Measurements from ENCODE around the gene FAM53B.

The FAM53B gene

DNA sequence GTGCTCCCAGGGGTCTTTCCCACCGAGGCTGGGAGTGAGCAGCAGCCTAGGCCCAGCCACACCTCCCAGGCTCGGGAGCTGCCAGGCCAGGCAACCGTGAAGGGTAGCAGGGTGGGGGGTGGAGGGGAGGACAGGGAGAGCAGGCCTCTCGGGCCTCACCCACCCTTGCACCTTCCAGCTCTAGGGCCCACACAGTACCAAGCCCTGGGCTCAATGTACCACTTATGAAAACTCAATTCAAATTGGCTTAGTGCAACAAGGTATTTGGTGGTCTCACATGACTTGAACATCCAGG is 127.4 kb downstream of the FAM53B start:
- Histone ChIP-seq H3K4ac (ENCODE audit: low read depth, low read length) (no peak overlapping the region), H3K9ac (ENCODE audit: low read length) (no peak overlapping the region), H3K9me3 (ENCODE audit: insufficient read depth, low read depth, low read length) (peaks cover 2% of the 10 kb centered on the region), H2AK5ac (ENCODE audit: low read length) (no peak overlapping the region), H3K14ac (ENCODE audit: low read length) (no peak overlapping the region), H4K8ac (ENCODE audit: low read depth, low read length) (no peak overlapping the region), H3K4me1 (ENCODE audit: control insufficient read depth in 1 of 2, insufficient read depth in 2 of 2, low read length in 2 of 2) (peaks cover 0 to 4% of the 10 kb centered on the region in 2 experiments), H3K79me2 (ENCODE audit: control insufficient read depth, insufficient read depth, low read length, poor library complexity) (no peaks in the 10 kb centered on the region), H3K36me3 (ENCODE audit: control insufficient read depth in 1 of 2, insufficient read depth in 2 of 2, low read length in 2 of 2) (peaks cover 4 to 6% of the 10 kb centered on the region in 2 experiments), H4K12ac (ENCODE audit: low read depth, low read length) (no peak overlapping the region), H3K18ac (ENCODE audit: low read length) (no peak overlapping the region), H3K27ac (ENCODE audit: low read depth, low read length) (no peak overlapping the region), H3K4me3 (ENCODE audit: low read depth, low read length) (no peak overlapping the region), H2BK12ac (ENCODE audit: low read length) (no peak overlapping the region), H3K27me3 (ENCODE audit: insufficient read depth, low read length) (no peaks in the 10 kb centered on the region), H3K79me1 (ENCODE audit: low read length) (no peaks in the 10 kb centered on the region), H2AFZ (ENCODE audit: insufficient read depth, low read length, poor library complexity) (no peak overlapping the region), H2BK5ac (ENCODE audit: low read depth, low read length, poor library complexity) (no peak overlapping the region), H4K91ac (ENCODE audit: low read depth, low read length) (no peak overlapping the region), H3K4me2 (ENCODE audit: low read length) (no peak overlapping the region), H2BK120ac (ENCODE audit: insufficient read depth, low read length, poor library complexity) (no peak overlapping the region), H3K23ac (ENCODE audit: low read length) (no peak overlapping the region)
- no peak for DNase-seq
- WGBS (ENCODE audit: extremely low coverage, insufficient coverage, insufficient read length) = no CpG with 5 or more reads among the region's 4 CpGs

DNA sequence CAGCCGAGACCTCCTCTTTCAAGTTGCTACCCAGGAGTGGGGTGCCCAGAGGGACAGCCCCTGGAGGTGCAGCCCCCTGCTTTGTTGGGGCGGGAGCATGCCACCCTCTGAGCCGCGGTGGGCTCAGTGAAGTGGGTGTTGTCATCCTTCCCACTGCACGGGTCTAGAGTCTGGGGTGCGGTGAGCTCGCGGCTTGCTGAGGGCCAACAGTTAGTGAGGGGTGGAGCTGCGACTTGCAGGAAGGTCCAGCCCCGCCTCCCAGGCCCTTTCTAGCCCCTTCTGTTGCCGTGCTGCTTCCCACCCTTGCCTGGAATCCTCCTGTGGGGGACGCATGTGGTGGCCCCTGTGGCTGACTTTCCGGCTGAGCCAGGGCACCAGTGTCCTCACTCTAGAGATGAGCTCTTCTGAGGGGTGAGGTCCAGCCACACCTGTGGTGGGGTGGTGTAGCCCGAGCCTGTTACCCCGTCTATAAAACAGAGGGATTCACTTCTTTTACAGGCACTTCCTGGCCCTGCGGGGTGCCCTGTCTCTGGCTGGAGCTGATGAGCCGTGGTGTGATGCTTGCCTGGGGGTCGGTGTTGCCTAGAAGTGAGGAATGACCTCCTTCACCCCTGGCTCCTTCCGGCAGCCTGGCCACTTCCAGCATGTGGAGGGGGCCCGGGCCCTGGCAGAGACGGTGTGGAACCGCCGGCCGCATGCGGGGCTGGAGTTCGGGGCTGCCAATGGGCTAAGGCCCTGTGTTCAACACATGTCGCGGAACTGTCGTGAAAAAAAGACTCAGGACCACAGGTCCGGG is 127.9 kb downstream of the FAM53B start:
- Histone ChIP-seq H3K18ac (ENCODE audit: low read length) (no peak overlapping the region), H2AK5ac (ENCODE audit: low read length) (no peak overlapping the region), H2BK120ac (ENCODE audit: insufficient read depth, low read length, poor library complexity) (no peak overlapping the region), H3K9ac (ENCODE audit: low read length) (no peak overlapping the region), H3K4me3 (ENCODE audit: low read depth, low read length) (no peak overlapping the region), H3K79me2 (ENCODE audit: control insufficient read depth, insufficient read depth, low read length, poor library complexity) (no peaks in the 10 kb centered on the region), H2BK5ac (ENCODE audit: low read depth, low read length, poor library complexity) (no peak overlapping the region), H3K27ac (ENCODE audit: low read depth, low read length) (no peak overlapping the region), H4K91ac (ENCODE audit: low read depth, low read length) (no peak overlapping the region), H3K14ac (ENCODE audit: low read length) (no peak overlapping the region), H3K4ac (ENCODE audit: low read depth, low read length) (no peak overlapping the region), H3K23ac (ENCODE audit: low read length) (no peak overlapping the region), H3K79me1 (ENCODE audit: low read length) (no peaks in the 10 kb centered on the region), H3K36me3 (ENCODE audit: control insufficient read depth in 1 of 2, insufficient read depth in 2 of 2, low read length in 2 of 2) (peaks cover 4 to 6% of the 10 kb centered on the region in 2 experiments), H3K9me3 (ENCODE audit: insufficient read depth, low read depth, low read length) (peaks cover 2% of the 10 kb centered on the region), H4K12ac (ENCODE audit: low read depth, low read length) (no peak overlapping the region), H2AFZ (ENCODE audit: insufficient read depth, low read length, poor library complexity) (no peak overlapping the region), H3K4me1 (ENCODE audit: control insufficient read depth in 1 of 2, insufficient read depth in 2 of 2, low read length in 2 of 2) (peaks cover 0 to 4% of the 10 kb centered on the region in 2 experiments), H4K8ac (ENCODE audit: low read depth, low read length) (no peak overlapping the region), H3K4me2 (ENCODE audit: low read length) (no peak overlapping the region), H3K27me3 (ENCODE audit: insufficient read depth, low read length) (no peaks in the 10 kb centered on the region), H2BK12ac (ENCODE audit: low read length) (no peak overlapping the region)
- DNase-seq = no peak
- no CpG with 5 or more reads among the region's 30 CpGs for WGBS (ENCODE audit: extremely low coverage, insufficient coverage, insufficient read length)

DNA sequence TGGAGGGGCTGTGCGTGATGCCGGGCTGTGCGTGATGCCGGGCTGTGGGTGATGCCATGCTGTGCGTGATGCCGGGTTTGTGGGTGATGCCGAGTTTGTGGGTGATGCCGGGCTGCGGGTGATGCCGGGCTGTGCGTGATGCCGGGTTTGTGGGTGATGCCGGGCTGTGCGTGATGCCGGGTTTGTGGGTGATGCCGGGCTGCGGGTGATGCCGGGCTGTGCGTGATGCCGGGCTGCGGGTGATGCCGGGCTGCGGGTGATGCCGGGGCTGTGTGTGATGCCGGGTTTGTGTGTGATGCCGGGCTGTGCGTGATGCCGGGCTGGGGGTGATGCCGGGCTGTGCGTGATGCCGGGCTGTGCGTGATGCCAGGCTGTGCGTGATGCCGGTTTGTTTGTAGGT is 128.9 kb downstream of the FAM53B start:
- no peak overlapping the region for H3K4me2 ChIP-seq (ENCODE audit: low read length)
- no CpG with 5 or more reads among the region's 34 CpGs for WGBS (ENCODE audit: extremely low coverage, insufficient coverage, insufficient read length)

GRCh38 chr10:124614003-124614659 is 130.0 kb downstream of the FAM53B start:
- peaks cover 3% of the 10 kb centered on the region for H3K9me3 ChIP-seq (ENCODE audit: insufficient read depth, low read depth, low read length)
- H2AFZ ChIP-seq (ENCODE audit: insufficient read depth, low read length, poor library complexity) = no peak overlapping the region
- no peak for DNase-seq
- H2AK5ac ChIP-seq (ENCODE audit: low read length) = no peak overlapping the region
- no peak overlapping the region for H3K4ac ChIP-seq (ENCODE audit: low read depth, low read length)
- H3K9ac ChIP-seq (ENCODE audit: low read length) = no peak overlapping the region
- H3K79me2 ChIP-seq (ENCODE audit: control insufficient read depth, insufficient read depth, low read length, poor library complexity) = no peaks in the 10 kb centered on the region
- no peak overlapping the region for H3K14ac ChIP-seq (ENCODE audit: low read length)
- no CpG with 5 or more reads among the region's 11 CpGs for WGBS (ENCODE audit: extremely low coverage, insufficient coverage, insufficient read length)
- H4K91ac ChIP-seq (ENCODE audit: low read depth, low read length) = no peak overlapping the region
- H3K4me1 ChIP-seq (ENCODE audit: control insufficient read depth in 1 of 2, insufficient read depth in 2 of 2, low read length in 2 of 2) = no peaks in the 10 kb centered on the region
- H2BK120ac ChIP-seq (ENCODE audit: insufficient read depth, low read length, poor library complexity) = no peak overlapping the region
- H3K36me3 ChIP-seq (ENCODE audit: control insufficient read depth in 1 of 2, insufficient read depth in 2 of 2, low read length in 2 of 2) = peaks cover 4 to 6% of the 10 kb centered on the region in 2 experiments
- no peak overlapping the region for H3K18ac ChIP-seq (ENCODE audit: low read length)
- H3K79me1 ChIP-seq (ENCODE audit: low read length) = no peaks in the 10 kb centered on the region
- no peak overlapping the region for H3K4me2 ChIP-seq (ENCODE audit: low read length)
- H2BK5ac ChIP-seq (ENCODE audit: low read depth, low read length, poor library complexity) = no peak overlapping the region
- H3K27ac ChIP-seq (ENCODE audit: low read depth, low read length) = no peak overlapping the region
- H4K12ac ChIP-seq (ENCODE audit: low read depth, low read length) = no peak overlapping the region
- no peak overlapping the region for H3K23ac ChIP-seq (ENCODE audit: low read length)
- H2BK12ac ChIP-seq (ENCODE audit: low read length) = no peak overlapping the region
- H3K4me3 ChIP-seq (ENCODE audit: low read depth, low read length) = no peak overlapping the region
- H3K27me3 ChIP-seq (ENCODE audit: insufficient read depth, low read length) = no peaks in the 10 kb centered on the region
- no peak overlapping the region for H4K8ac ChIP-seq (ENCODE audit: low read depth, low read length)

More for the DNA sequence above, 128.9 kb downstream of the FAM53B start:
- DNase-seq = no peak
- H3K9me3 ChIP-seq (ENCODE audit: insufficient read depth, low read depth, low read length) = peaks cover 2% of the 10 kb centered on the region
- H3K4me1 ChIP-seq (ENCODE audit: control insufficient read depth in 1 of 2, insufficient read depth in 2 of 2, low read length in 2 of 2) = no peaks in the 10 kb centered on the region
- H3K27ac ChIP-seq (ENCODE audit: low read depth, low read length) = no peak overlapping the region
- no peak overlapping the region for H2AK5ac ChIP-seq (ENCODE audit: low read length)
- H3K18ac ChIP-seq (ENCODE audit: low read length) = no peak overlapping the region
- no peaks in the 10 kb centered on the region for H3K79me2 ChIP-seq (ENCODE audit: control insufficient read depth, insufficient read depth, low read length, poor library complexity)
- H3K4me3 ChIP-seq (ENCODE audit: low read depth, low read length) = no peak overlapping the region
- no peak overlapping the region for H4K12ac ChIP-seq (ENCODE audit: low read depth, low read length)
- H2BK5ac ChIP-seq (ENCODE audit: low read depth, low read length, poor library complexity) = no peak overlapping the region
- no peak overlapping the region for H4K91ac ChIP-seq (ENCODE audit: low read depth, low read length)
- no peaks in the 10 kb centered on the region for H3K27me3 ChIP-seq (ENCODE audit: insufficient read depth, low read length)
- peaks cover 4 to 6% of the 10 kb centered on the region in 2 experiments for H3K36me3 ChIP-seq (ENCODE audit: control insufficient read depth in 1 of 2, insufficient read depth in 2 of 2, low read length in 2 of 2)
- H3K23ac ChIP-seq (ENCODE audit: low read length) = no peak overlapping the region
- H3K14ac ChIP-seq (ENCODE audit: low read length) = no peak overlapping the region
- no peak overlapping the region for H3K4ac ChIP-seq (ENCODE audit: low read depth, low read length)
- H2AFZ ChIP-seq (ENCODE audit: insufficient read depth, low read length, poor library complexity) = no peak overlapping the region
- no peak overlapping the region for H4K8ac ChIP-seq (ENCODE audit: low read depth, low read length)
- no peak overlapping the region for H3K9ac ChIP-seq (ENCODE audit: low read length)
- H3K79me1 ChIP-seq (ENCODE audit: low read length) = no peaks in the 10 kb centered on the region
- no peak overlapping the region for H2BK12ac ChIP-seq (ENCODE audit: low read length)
- H2BK120ac ChIP-seq (ENCODE audit: insufficient read depth, low read length, poor library complexity) = no peak overlapping the region
